NCI-H146 treated with DMSO at 0.1 percent for 48 hours (cell line): ENCODE measurements around the gene PRAME.
"Not testable (repeated sequence)": the region's sequence is repeated elsewhere in the genome, so short reads cannot be mapped to it uniquely, and the experiment has no call there.

Source experiments
- DNase-seq: peaks from one replicate; lab custom pipeline; 2025; ENCODE audit not compliant: unreplicated experiment; lab: John Stamatoyannopoulos, UW

The PRAME gene

DNA sequence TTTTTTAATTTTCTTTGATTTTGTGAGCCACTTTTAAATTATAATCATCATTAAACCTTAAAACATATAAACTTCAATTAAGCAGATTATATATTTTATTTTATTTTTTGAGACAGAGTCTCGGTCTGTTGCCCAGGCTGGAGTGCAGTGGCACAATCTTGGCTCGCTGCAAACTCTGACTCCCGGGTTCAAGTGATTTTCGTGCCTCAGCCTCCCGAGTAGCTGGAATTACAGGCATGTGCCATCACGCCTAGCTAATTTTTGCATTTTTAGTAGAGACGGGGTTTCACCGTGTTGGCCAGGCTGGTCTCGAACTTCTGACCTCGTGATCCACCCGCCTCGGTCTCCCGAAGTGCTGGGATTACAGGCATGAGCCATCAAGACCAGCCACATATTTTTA lies 22.5 kb upstream of the PRAME start:
- not testable (repeated sequence) for DNase-seq

DNA sequence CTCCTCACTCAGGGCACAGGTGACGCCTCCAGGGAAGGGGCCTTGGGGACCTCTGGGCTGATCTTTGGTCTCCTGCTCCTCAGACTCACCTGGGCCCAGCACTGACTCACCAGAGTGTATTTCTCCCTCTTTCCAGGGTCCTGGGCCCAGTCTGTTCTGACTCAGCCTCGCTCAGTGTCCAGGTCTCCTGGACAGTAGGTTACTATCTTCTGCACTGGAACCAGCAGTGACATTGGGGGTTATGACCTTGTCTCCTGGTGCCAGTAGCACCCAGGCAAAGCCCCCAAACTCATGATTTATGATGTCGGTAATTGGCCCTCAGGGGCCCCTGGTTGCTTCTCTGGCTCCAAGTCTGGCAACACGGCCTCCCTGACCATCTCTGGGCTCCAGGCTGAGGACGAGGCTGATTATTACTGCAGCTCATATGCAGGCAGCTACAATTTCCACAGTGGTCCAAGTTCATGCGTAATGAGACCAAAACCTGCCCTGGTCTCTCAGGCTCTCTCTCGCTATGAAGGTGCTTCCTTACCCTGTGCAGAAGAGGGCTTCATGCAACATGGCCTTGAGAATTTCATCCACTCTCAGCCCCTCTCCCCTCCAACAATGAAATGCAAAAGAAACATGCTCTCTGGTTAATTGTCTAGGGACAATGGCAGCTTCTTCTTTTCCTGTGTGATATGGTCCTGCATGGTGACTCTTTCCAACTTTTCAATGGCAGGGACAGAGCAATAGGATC lies 21.0 kb upstream of the PRAME start:
- DNase-seq: no peak

DNA sequence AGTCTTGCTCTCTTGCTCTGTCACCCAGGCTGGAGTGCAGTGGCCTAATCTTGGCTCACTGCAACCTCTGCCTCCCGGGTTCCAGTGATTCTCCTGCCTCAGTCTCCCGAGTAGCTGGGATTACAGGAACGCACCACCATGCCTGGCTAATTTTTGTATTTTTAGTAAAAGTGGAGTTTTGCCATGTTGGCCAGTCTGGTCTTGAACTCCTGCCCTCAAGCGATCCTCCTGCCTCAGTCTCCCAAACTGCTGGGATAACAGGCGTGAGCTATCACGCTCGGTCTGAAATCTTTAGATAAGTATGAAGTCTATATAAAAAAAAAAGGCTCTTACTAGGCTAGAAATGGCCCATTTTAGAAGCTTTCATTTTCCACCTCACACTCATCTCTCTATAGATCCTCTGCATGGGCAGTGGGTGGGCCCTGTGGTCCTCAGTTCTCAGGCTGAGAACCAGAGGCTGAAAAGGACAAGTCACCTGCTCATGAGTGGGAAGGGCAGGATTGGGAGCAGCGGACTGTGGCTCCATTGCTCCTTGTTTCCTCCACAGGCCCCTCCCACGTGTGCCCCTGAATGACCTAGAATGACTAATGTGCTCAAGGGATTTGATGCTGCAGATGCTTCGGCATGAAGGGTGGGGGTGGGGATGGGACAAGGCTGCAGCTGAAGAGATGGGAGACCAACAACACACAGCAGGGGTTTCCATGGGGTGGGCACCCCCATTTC lies 19.8 kb upstream of the PRAME start:
- no peak for DNase-seq

DNA sequence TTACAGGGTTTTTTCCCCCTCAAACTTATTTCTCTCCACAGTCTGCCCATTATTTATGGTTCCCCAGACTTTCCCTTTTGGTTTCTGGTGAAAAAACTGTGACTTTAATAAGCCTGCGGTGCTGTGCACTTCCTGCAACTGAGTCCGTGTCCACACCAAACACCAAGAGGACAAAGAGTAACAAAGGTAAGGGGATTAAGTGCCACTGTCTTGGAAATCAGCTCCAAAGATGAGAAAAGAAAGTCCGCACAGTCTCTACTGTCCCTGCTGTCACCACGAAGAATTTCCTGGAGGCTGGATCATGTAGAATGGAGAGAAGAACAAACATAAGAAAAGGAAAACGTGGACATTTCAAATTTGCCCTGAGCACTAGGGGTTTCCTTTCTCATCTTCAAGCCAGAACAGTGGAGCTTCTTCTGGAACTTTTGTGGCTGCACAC lies 17.9 kb upstream of the PRAME start:
- DNase-seq: no peak

DNA sequence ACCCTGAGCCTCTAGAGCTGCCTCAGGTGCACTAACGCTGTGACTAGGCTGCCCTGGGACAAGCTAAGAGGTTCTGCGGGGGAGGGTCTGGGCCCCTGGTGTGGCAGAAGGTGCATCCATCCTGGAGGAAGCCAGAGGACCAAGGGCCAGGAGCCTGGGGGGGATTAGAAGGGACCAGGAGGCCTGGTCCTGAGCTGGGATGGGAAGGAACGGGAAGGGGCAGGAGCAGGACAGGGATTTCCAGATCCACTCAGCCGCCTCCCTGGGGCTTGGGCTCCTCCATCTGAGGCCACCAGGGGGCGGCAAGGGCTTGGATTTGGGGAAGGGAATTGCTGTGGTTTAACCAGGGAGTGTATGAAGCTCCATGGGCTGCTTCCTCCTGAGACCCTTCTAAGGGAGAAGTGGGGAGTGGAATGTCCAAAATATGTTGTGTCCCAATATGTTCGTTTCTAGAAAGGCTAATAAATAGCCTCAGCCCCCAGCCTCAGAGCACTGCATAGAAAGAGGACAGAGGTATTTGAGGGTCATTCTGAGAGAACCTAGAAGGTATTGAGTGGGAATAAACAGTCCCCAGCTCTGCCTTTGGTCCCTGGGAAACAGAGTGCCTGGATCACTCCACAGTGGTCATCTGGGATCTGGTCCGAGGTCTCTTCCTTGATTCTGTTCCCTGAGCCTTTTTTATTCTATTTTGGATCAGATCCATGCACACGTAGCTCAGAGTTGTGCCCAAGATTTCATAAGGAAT lies 17.4 kb upstream of the PRAME start:
- DNase-seq: peak; percentile 7

DNA sequence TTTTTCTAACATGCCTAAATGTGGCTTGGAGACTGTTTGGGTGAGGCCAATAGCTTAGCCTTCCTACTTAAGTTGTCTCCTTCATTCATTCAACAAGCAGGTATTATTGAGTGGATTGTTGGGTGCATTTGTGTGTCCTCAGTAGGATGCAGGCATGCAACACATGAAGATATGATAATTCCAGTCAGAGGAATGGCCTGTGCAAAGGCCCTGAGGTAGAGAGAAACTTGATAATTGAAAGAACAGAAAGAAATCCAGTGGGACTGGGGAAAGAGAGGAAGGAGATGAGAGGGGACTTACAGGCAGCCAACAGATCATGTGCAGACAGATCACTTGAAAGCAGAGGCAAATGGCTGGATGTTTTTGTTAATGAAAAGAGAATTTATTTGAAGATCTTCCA lies 15.3 kb upstream of the PRAME start:
- no peak for DNase-seq

DNA sequence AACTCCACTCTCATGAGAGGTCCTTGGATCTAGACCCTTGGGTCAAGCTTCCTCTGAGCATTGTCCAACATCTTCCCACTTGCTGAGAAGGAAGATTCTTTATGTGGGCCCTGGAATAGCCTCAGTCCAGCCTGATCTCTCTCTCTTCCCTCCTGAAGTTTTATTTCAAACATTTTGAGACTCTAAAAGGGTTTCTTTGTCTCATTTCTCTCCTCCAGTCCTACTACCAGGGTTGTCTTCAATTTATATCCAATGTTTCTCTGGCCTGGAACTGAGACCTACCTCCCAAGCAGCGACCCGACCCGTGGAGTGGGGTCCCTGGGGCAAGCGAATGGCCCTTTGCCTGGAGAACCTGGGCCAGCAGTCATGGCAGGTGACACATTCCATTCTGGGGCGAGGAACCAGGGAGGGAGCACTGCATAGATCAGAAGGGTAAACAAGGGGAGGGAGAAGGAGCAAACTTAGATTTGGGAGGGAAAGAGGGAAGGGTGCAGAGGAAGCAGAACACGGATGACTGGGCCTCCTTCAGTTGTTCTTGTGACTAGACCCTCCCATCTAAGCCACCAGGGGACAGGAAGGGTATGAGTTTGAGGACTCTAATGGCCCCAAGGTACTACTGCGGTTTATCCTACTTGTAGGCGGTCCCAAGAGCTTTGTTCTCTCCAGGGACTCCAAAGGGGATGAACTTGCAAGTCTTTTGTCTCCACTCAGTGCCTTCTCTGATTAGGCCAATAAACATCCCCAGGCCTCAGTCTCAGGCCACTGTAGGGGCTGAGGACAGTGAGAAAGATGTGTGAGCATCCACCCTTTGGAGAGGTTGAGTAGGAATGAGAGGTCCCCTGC lies 14.2 kb upstream of the PRAME start:
- DNase-seq: no peak

DNA sequence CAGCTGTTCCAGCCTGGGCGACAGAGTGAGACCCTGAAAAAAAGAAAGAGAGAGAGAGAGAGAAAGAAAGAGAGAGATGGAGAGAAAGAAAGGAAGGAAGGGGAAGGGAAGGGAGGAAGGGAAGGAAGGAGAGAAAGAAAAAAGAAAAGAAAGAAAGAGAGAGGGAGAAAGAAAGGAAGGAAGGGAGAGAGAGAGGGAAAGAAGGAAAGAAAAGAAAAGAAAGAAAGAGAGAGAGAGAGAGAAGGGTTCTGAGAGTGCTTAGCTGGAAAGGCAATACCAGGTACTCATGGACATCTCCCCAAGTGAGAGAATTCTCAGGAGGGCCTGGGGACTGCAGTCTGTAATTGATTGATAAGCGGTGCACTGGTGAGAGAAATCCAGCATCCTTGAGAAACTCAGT lies 12.8 kb upstream of the PRAME start:
- no peak for DNase-seq

DNA sequence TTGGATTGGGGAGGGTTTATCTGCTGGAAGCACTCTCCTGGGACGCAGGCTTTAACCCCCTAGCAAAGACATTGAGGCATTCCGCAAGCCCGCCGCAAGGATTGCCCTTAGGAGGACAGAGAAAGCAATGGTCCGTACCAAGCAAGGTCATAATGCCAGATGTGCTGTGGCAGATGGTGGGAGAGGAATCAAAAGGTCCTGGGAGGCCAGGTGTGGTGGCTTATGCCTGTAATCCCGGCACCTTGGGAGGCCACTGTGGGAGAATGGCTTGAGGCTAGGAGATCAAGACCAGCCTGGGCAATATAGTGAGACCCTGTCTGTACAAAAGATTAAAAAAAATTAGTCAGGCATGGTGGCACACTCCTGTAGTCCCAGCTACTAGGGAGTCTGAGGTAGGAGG lies 12.4 kb upstream of the PRAME start:
- no peak for DNase-seq

DNA sequence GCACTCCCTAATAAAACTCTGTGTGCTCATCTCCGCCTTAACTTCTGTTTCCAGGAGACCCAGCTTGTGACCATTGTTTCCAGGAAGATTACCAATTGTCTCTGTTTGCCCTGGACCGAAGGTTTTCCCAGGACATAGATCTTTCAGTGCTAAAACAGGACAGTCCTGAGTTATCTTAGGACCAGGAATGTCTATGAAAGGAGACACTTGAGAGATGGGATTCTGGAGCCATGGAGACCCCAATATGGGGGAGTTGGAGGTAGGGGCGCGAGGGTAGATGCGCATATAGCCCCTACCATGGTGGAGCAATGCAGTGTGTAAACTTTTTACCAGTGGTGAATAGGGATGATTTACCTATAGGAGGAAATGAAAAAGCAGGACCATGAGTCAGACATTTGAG lies 10.2 kb upstream of the PRAME start:
- DNase-seq: no peak

DNA sequence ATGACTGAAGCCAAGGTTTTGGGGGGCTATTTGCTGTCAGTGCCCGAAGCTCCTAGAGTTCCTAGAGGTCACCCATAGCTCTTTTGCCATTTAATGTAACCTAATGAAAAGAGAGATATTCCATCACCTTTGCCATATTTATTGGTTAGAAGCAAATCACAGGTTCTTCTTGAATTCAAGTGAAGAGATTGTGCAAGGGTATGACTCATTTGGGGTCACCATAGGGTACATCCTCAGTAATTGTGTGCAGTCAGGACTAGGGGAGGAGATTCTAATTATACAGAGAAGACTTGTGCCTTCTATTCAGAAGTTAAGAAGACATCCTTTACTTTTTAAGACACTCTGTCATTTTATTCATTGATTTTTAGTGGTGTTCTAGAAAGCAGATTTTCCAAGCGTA lies 6.9 kb upstream of the PRAME start:
- no peak for DNase-seq

DNA sequence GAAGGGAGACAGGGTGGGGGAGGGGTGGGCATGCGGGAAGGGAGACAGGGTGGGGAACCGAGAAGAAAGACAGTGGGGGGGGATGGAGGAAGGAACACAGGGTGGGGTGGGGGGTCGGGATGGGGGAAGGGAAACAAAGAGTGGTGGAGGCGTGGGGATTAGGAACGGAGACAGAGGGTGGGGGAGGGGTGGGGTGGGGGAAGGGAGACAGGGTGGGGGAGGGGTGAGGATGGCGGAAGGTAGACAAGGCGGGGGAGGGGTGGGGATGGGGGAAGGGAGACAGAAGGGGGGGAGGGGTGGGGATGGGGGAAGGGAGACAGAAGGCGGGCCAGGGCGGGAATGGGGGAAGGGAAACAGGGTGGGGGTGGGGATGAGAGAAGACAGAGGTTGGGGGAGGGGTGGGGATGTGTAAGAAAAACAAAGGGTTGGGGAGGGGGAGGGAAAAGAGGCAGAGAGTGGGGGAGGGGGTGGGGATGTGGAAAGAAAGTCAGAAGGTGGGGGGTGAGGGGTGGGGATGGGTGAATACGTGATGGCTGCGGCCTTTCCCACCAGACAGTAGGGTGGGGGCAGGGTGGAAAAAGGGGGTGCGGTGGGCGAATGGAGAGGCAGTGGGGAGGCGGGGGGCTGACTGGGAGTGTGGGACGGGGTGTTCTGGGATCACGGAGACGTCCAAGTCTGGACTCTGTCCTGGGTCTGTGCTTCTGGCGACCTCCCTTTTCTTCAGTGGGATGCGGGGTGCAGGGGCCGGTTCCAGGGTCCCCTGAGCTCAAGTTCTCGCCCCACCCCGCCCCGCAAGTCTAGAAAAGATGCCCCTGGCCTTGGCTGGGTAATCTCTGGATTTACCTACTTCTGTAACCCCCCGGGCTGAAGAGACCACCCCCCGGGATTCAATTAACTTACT lies 744 bp downstream of the PRAME start:
- no peak for DNase-seq

DNA sequence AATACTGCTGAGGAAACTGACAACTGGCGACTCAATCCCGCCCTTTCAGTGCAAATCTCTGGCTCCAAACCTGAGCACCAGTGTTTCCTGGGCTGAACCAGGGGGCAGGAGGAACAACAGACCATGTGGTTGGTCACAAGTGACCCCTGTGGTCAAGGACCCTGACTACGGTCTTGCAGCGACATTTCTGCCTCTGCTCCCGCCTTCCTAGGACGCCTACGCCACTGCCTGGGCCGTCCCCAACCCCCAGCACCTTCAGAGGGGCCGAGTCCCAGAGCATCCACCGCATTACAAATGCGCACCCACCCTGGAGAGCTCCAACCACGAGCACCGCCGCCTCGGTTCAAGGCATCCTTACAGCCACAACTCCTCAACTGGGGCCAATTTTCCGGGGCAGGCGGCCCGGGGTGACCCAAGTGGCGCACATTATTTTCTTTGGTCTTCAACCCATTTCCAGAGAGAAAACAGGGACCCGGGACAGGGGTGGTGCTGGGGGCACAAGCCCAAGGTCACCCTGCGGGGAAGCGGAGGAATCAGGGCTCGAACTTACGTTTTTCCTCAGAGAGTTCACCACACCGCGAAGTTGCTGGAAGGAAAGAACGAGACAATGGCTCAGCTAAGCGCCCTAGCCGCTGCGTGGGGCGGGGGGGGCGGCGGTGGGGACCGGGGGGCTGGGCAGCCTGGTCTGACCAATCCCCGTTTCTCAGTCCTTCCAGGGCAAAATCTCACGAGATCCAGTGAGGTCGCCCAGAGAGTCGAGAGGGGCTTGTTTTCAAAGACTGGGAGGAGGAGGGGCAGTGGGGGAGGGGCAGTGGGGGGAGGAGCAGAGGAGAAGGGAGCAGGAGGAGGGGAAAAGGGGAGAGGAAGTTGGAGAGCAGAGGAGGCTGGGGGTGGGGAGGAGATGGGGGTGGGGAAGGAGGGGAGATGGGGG lies 1.8 kb downstream of the PRAME start:
- DNase-seq: no peak

DNA sequence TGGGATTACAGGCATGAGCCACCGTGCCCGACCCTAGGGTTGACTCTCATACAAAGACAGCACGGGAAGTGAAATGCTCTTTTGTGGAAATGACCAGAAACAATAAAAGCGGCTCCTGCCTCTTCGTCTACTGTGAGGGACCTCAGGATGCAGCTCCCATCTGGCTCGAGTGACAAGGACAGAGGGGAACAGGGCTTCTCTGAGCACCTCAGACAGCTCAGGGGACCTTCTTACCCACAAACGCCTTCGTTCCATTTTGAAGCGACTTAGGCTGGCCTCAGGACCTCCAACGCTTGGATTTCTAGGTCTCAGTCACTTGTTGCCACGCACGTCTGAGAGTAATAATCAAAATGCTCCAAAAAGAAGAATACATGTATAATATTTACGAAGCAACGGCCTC lies 2.5 kb downstream of the PRAME start:
- no peak for DNase-seq

DNA sequence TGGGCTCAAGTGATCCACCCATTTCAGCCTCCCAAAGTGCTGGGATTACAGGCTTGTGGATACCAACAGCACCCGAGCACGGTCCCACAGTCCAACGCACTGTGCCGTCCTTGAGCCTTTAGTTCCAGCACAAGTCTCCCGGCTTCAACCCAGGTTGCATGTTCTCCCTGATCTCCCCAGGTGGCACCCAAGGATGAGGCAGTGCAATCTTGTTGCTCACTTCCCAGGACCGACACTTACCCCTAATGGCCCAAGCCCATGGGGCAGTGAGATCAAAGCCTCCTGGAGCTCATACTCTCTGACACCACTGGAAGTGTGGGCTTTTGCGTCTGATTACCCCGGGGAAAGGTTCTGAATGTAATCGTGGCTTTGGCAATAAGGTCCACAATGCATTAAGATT lies 3.5 kb downstream of the PRAME start:
- DNase-seq: no peak

DNA sequence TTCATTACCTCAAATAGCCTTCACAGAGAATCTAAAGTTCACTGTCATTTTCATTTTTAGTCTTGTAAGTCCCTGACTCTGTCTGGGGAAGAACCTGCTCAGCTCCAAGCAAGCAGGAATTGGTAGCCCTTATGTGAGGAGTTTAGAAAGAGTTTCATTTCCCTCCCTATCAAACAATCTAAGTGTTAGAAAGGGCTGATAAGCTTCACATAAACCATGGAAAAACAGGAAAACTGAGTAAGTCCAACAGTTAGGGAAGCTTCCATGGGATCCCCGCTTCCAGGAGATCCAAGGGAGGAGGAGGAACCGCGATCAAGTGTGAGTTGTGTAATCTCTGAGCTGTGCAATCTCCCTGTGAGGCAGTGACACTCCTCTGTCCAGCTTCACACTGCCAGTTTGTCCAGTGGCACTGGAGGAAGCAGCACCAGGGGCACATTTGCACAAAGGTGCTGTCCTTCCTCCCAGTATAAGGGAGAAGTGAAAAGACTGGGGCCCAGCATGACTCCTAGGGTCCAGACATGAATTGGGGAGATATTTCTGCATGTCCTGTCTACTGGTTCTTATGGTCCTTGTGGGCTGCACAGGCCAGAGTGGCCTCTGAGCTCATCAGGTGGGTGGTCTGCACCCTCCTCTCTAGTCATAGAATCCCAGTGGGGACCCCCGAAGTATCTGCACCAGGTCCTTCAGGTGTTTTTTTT lies 4.3 kb downstream of the PRAME start:
- no peak for DNase-seq

DNA sequence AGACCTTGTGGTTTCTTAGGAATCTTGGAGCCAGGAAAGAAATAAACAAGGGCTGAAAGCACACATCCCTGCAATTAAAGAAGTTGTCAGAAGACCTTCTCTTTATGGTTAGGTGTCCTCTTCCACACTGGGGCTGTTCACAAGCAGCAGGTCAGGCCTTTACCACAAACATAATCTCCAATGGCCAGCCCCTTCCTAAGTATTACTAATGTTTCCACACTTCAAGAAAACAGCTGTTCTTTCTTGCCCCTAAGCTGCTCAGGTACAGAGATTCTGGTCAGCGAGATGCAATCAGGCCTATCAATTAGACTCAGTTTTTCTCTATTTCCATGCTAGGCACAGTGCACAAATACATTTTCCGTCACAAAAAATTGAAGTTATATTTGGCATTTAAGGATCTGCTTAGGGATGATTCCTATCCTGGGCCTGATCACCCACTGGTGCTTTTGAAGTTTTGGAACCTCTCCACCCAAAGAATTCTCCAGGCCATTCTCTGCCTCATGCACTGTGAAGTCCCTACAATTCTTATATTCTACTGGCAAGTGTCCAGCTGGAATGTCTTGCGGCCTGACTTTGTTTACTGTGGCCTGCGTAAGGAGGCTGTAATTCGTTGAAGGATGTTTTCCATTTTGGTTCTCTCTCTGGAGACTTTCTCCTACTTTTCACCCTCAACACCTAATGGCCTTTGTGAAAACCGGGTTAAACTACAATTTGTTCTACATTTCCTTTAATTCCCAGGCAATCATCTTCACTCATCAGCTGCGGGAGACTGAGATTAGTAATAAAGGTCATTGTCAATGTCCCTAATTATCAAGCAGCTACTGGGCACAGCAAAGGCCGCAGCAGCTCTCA lies 5.1 kb downstream of the PRAME start:
- no peak for DNase-seq

DNA sequence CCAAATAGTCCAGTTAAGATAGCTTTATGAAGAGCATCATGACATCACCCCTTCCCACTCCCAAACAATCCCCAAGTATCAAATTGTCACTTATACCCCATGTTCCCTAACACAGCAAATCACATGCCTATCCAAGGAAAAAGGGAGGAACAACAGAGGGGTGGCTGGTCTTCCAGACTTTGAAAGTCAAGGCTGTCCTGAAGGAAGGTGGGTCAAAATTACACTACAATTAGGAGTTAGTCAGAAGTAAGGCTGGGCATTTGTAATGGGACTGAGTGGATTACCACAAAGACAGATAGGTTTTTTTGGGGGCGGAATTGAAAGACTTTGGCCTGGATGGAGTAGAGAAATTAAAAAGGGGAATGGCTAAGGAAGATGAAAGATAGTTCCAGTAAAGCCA lies 5.9 kb downstream of the PRAME start:
- no peak for DNase-seq
